ENCODE results near the gene RXFP1.

Gene RXFP1

GRCh38 chr4:158667651-158668198, 146.0 kb downstream of the RXFP1 start:
- WGBS (ENCODE audit: insufficient coverage, insufficient read length), result no CpG with 5 or more reads among the region's 3 CpGs
- Histone ChIP-seq H3K27me3 (ENCODE audit: control insufficient read depth, insufficient read depth, low read length) (no peaks in the 10 kb centered on the region), H3K36me3 (ENCODE audit: control insufficient read depth, insufficient read depth, low read length) (no peaks in the 10 kb centered on the region), H3K4me3 (ENCODE audit: low read length) (no peak overlapping the region), H3K9me3 (ENCODE audit: control insufficient read depth, insufficient read depth, low read length) (no peaks in the 10 kb centered on the region), H3K27ac (ENCODE audit: low read length) (no peak overlapping the region), H3K4me1 (ENCODE audit: control insufficient read depth, insufficient read depth, low read length) (no peaks in the 10 kb centered on the region)
- DNase-seq (ENCODE audit: low read depth, low spot score), result no peak

GRCh38 chr4:158669310-158669709, 147.6 kb downstream of the RXFP1 start:
- H3K4me1 ChIP-seq (ENCODE audit: control insufficient read depth, insufficient read depth, low read length), result no peaks in the 10 kb centered on the region
- no CpG with 5 or more reads among the region's 7 CpGs for WGBS (ENCODE audit: insufficient coverage, insufficient read length)
- H3K27ac ChIP-seq (ENCODE audit: low read length), result no peak overlapping the region
- no peak for DNase-seq (ENCODE audit: low read depth, low spot score)
- H3K36me3 ChIP-seq (ENCODE audit: control insufficient read depth, insufficient read depth, low read length), result no peaks in the 10 kb centered on the region
- no peak overlapping the region for H3K4me3 ChIP-seq (ENCODE audit: low read length)
- H3K27me3 ChIP-seq (ENCODE audit: control insufficient read depth, insufficient read depth, low read length), result no peaks in the 10 kb centered on the region
- H3K9me3 ChIP-seq (ENCODE audit: control insufficient read depth, insufficient read depth, low read length), result no peaks in the 10 kb centered on the region

- Histone ChIP-seq H3K4me3 (ENCODE audit: low read length) (peak overlapping the region; percentile 69), H3K4me1 (ENCODE audit: control insufficient read depth, insufficient read depth, low read length) (no peaks in the 10 kb centered on the region), H3K27ac (ENCODE audit: low read length) (no peak overlapping the region), H3K36me3 (ENCODE audit: control insufficient read depth, insufficient read depth, low read length) (no peaks in the 10 kb centered on the region), H3K9me3 (ENCODE audit: control insufficient read depth, insufficient read depth, low read length) (no peaks in the 10 kb centered on the region), H3K27me3 (ENCODE audit: control insufficient read depth, insufficient read depth, low read length) (no peaks in the 10 kb centered on the region)
- no CpG with 5 or more reads among the region's 35 CpGs for WGBS (ENCODE audit: insufficient coverage, insufficient read length)
- no peak for DNase-seq (ENCODE audit: low read depth, low spot score)
Measured at GRCh38 chr4:158670975-158671664, 149.4 kb downstream of the RXFP1 start.

- Histone ChIP-seq H3K27ac (ENCODE audit: low read length) (no peak within 1 kb of the TSS), H3K36me3 (ENCODE audit: control insufficient read depth, insufficient read depth, low read length) (no peaks in the 10 kb centered on the region), H3K4me3 (ENCODE audit: low read length) (peak within 1 kb of the TSS; percentile 69), H3K9me3 (ENCODE audit: control insufficient read depth, insufficient read depth, low read length) (no peaks in the 10 kb centered on the region), H3K4me1 (ENCODE audit: control insufficient read depth, insufficient read depth, low read length) (no peaks in the 10 kb centered on the region), H3K27me3 (ENCODE audit: control insufficient read depth, insufficient read depth, low read length) (no peaks in the 10 kb centered on the region)
- DNase-seq (ENCODE audit: low read depth, low spot score), result no peak
- WGBS (ENCODE audit: insufficient coverage, insufficient read length), result no CpG with 5 or more reads among the region's 20 CpGs
Measured at GRCh38 chr4:158671665-158671914, 149.9 kb downstream of the RXFP1 start, which contains the start of gene C4orf46. Gene C4orf46, minus strand, starts transcription at chr4:158671887. Its CDS starts 86 bp downstream, at chr4:158671801.

- Histone ChIP-seq H3K27ac (ENCODE audit: low read length) (no peak within 1 kb of the TSS), H3K4me1 (ENCODE audit: control insufficient read depth, insufficient read depth, low read length) (no peaks in the 10 kb centered on the region), H3K9me3 (ENCODE audit: control insufficient read depth, insufficient read depth, low read length) (no peaks in the 10 kb centered on the region), H3K27me3 (ENCODE audit: control insufficient read depth, insufficient read depth, low read length) (no peaks in the 10 kb centered on the region), H3K4me3 (ENCODE audit: low read length) (peak within 1 kb of the TSS; percentile 69), H3K36me3 (ENCODE audit: control insufficient read depth, insufficient read depth, low read length) (no peaks in the 10 kb centered on the region)
- no CpG with 5 or more reads among the region's 60 CpGs for WGBS (ENCODE audit: insufficient coverage, insufficient read length)
- DNase-seq (ENCODE audit: low read depth, low spot score), result peak; percentile 95
Measured at GRCh38 chr4:158671915-158672806, 150.5 kb downstream of the RXFP1 start, which contains the start of gene ETFDH. Gene ETFDH, plus strand, starts transcription at chr4:158672296. Its CDS starts 161 bp downstream, at chr4:158672457.

- no peaks in the 10 kb centered on the region for H3K36me3 ChIP-seq (ENCODE audit: control insufficient read depth, insufficient read depth, low read length)
- WGBS (ENCODE audit: insufficient coverage, insufficient read length), result no CpG with 5 or more reads among the region's 3 CpGs
- no peak overlapping the region for H3K27ac ChIP-seq (ENCODE audit: low read length)
- H3K27me3 ChIP-seq (ENCODE audit: control insufficient read depth, insufficient read depth, low read length), result no peaks in the 10 kb centered on the region
- DNase-seq (ENCODE audit: low read depth, low spot score), result no peak
- no peak overlapping the region for H3K4me3 ChIP-seq (ENCODE audit: low read length)
- H3K9me3 ChIP-seq (ENCODE audit: control insufficient read depth, insufficient read depth, low read length), result no peaks in the 10 kb centered on the region
- no peaks in the 10 kb centered on the region for H3K4me1 ChIP-seq (ENCODE audit: control insufficient read depth, insufficient read depth, low read length)
Measured at GRCh38 chr4:158673633-158674032, 152.0 kb downstream of the RXFP1 start.

- Histone ChIP-seq H3K27me3 (ENCODE audit: control insufficient read depth, insufficient read depth, low read length) (no peaks in the 10 kb centered on the region), H3K4me1 (ENCODE audit: control insufficient read depth, insufficient read depth, low read length) (no peaks in the 10 kb centered on the region), H3K27ac (ENCODE audit: low read length) (no peak overlapping the region), H3K36me3 (ENCODE audit: control insufficient read depth, insufficient read depth, low read length) (no peaks in the 10 kb centered on the region), H3K4me3 (ENCODE audit: low read length) (no peak overlapping the region), H3K9me3 (ENCODE audit: control insufficient read depth, insufficient read depth, low read length) (no peaks in the 10 kb centered on the region)
- no CpG with 5 or more reads among the region's 5 CpGs for WGBS (ENCODE audit: insufficient coverage, insufficient read length)
- no peak for DNase-seq (ENCODE audit: low read depth, low spot score)
Measured at GRCh38 chr4:158676076-158676475, 154.4 kb downstream of the RXFP1 start.

GRCh38 chr4:158678767-158679166, 157.1 kb downstream of the RXFP1 start:
- Histone ChIP-seq H3K4me3 (ENCODE audit: low read length) (no peak overlapping the region), H3K27ac (ENCODE audit: low read length) (no peak overlapping the region), H3K36me3 (ENCODE audit: control insufficient read depth, insufficient read depth, low read length) (no peaks in the 10 kb centered on the region), H3K9me3 (ENCODE audit: control insufficient read depth, insufficient read depth, low read length) (no peaks in the 10 kb centered on the region), H3K4me1 (ENCODE audit: control insufficient read depth, insufficient read depth, low read length) (no peaks in the 10 kb centered on the region; the same call in 1 of the 2 replicates), H3K27me3 (ENCODE audit: control insufficient read depth, insufficient read depth, low read length) (no peaks in the 10 kb centered on the region)
- DNase-seq (ENCODE audit: low read depth, low spot score), result no peak
- no CpG with 5 or more reads among the region's 2 CpGs for WGBS (ENCODE audit: insufficient coverage, insufficient read length)

- no peak overlapping the region for H3K27ac ChIP-seq (ENCODE audit: low read length)
- H3K4me3 ChIP-seq (ENCODE audit: low read length), result no peak overlapping the region
- H3K27me3 ChIP-seq (ENCODE audit: control insufficient read depth, insufficient read depth, low read length), result no peaks in the 10 kb centered on the region
- no CpG with 5 or more reads among the region's 1 CpG for WGBS (ENCODE audit: insufficient coverage, insufficient read length)
- no peaks in the 10 kb centered on the region for H3K36me3 ChIP-seq (ENCODE audit: control insufficient read depth, insufficient read depth, low read length)
- no peaks in the 10 kb centered on the region; the same call in 1 of the 2 replicates for H3K4me1 ChIP-seq (ENCODE audit: control insufficient read depth, insufficient read depth, low read length)
- no peaks in the 10 kb centered on the region for H3K9me3 ChIP-seq (ENCODE audit: control insufficient read depth, insufficient read depth, low read length)
- DNase-seq (ENCODE audit: low read depth, low spot score), result no peak
Measured at GRCh38 chr4:158681629-158682028, 159.9 kb downstream of the RXFP1 start.

- Histone ChIP-seq H3K9me3 (ENCODE audit: control insufficient read depth, insufficient read depth, low read length) (no peaks in the 10 kb centered on the region), H3K4me1 (ENCODE audit: control insufficient read depth, insufficient read depth, low read length) (no peaks in the 10 kb centered on the region; the same call in 1 of the 2 replicates), H3K27me3 (ENCODE audit: control insufficient read depth, insufficient read depth, low read length) (no peaks in the 10 kb centered on the region), H3K27ac (ENCODE audit: low read length) (no peak overlapping the region), H3K36me3 (ENCODE audit: control insufficient read depth, insufficient read depth, low read length) (no peaks in the 10 kb centered on the region), H3K4me3 (ENCODE audit: low read length) (no peak overlapping the region)
- DNase-seq (ENCODE audit: low read depth, low spot score), result no peak
- WGBS (ENCODE audit: insufficient coverage, insufficient read length), result no CpG with 5 or more reads among the region's 2 CpGs
Measured at GRCh38 chr4:158682066-158682465, 160.4 kb downstream of the RXFP1 start.

Measured in iPS DF 6.9 (cell line).